Mesendoderm (in vitro differentiated cells): ENCODE results near the gene HCRTR2.
"Not testable (repeated sequence)": the region's sequence is repeated elsewhere in the genome, so short reads cannot be mapped to it uniquely, and the experiment has no call there.

Experiments used
- DNase-seq: peaks from one replicate; pipeline ENCODE4 v3.0.0; 2013
- H2AK5ac ChIP-seq: 2 replicates; pipeline ENCODE4 v1.6.1; 2013; ENCODE audit warnings: low read length, inconsistent platforms
- H2BK120ac ChIP-seq: 2 replicates; pipeline ENCODE4 v1.6.1; 2013; ENCODE audit warnings: low read depth, mild to moderate bottlenecking, low read length, moderate library complexity, mixed read lengths
- H2BK15ac ChIP-seq: replicated peaks from 2 replicates; pipeline ENCODE4 v1.6.1; 2013; ENCODE audit warnings: low read depth, mild to moderate bottlenecking, moderate library complexity
- H2BK5ac ChIP-seq: 2 replicates; pipeline ENCODE4 v1.6.1; 2013; ENCODE audit warnings: low read length, inconsistent platforms
- H3K18ac ChIP-seq: 2 replicates; pipeline ENCODE4 v1.6.1; 2013; ENCODE audit warnings: mild to moderate bottlenecking, low read length, mixed read lengths
- H3K23ac ChIP-seq: one replicate; pipeline ENCODE4 v1.6.1; 2013; ENCODE audit warnings: low read length
- H3K27ac ChIP-seq: 2 replicates; pipeline ENCODE4 v1.5.1; 2013; ENCODE audit warnings: low read depth, mild to moderate bottlenecking, inconsistent platforms, low read length, moderate library complexity
- H3K27me3 ChIP-seq: 2 replicates; pipeline ENCODE4 v1.6.1; 2013; ENCODE audit warnings: low read length, control low read depth, mild to moderate bottlenecking, inconsistent platforms; ENCODE audit not compliant: insufficient read depth, poor library complexity
- H3K36me3 ChIP-seq: 2 replicates; pipeline ENCODE4 v1.6.1; 2013; ENCODE audit warnings: low read length, inconsistent platforms; ENCODE audit not compliant: control insufficient read depth, insufficient read depth
- H3K4ac ChIP-seq: one replicate; pipeline ENCODE4 v1.6.1; 2013; ENCODE audit warnings: low read depth, mild to moderate bottlenecking, low read length, moderate library complexity
- H3K4me1 ChIP-seq: 2 replicates; pipeline ENCODE4 v1.6.1; 2013; ENCODE audit warnings: low read depth, low read length, inconsistent platforms; ENCODE audit not compliant: control insufficient read depth
- H3K4me2 ChIP-seq: 2 replicates; pipeline ENCODE4 v1.6.1; 2013; ENCODE audit warnings: low read length
- H3K4me3 ChIP-seq: 2 replicates; pipeline ENCODE4 v1.5.1; 2013; ENCODE audit warnings: mild to moderate bottlenecking, low read length
- H3K56ac ChIP-seq: one replicate; pipeline ENCODE4 v1.6.1; 2013; ENCODE audit warnings: low read length
- H3K79me1 ChIP-seq: 2 replicates; pipeline ENCODE4 v1.6.1; 2013; ENCODE audit warnings: low read length, inconsistent platforms
- H3K79me2 ChIP-seq: 2 replicates; pipeline ENCODE4 v1.6.1; 2013; ENCODE audit warnings: mild to moderate bottlenecking, low read length; ENCODE audit not compliant: control insufficient read depth, insufficient read depth
- H3K9ac ChIP-seq: 2 replicates; pipeline ENCODE4 v1.6.1; 2013; ENCODE audit warnings: low read length, inconsistent platforms
- H4K5ac ChIP-seq: one replicate; pipeline ENCODE4 v1.6.1; 2013; ENCODE audit warnings: low read length
- H4K8ac ChIP-seq: one replicate; pipeline ENCODE4 v1.6.1; 2013; ENCODE audit warnings: low read depth, mild to moderate bottlenecking, control low read depth, low read length, moderate library complexity
- WGBS: extraction: QIAGEN DNeasy Blood & Tissue Kit; methylation state at CpG from one replicate; pipeline ENCODE4 v1.1.7; 2013; ENCODE audit warnings: low lambda C conversion rate, missing lambda C conversion rate; ENCODE audit not compliant: insufficient coverage; ENCODE audit errors: extremely low coverage; 5-methylcytosine and 5-hydroxymethylcytosine counted together

Gene HCRTR2

GRCh38 chr6:55141611-55142010 lies 32.7 kb upstream of the HCRTR2 start:
- Histone ChIP-seq H3K23ac (no peak overlapping the region), H3K79me2 (no peaks in the 10 kb centered on the region), H3K4ac (no peak overlapping the region), H3K4me1 (no peaks in the 10 kb centered on the region), H3K4me3 (no peak overlapping the region), H3K27me3 (no peaks in the 10 kb centered on the region), H3K4me2 (no peak overlapping the region), H2AK5ac (no peak overlapping the region), H3K18ac (no peak overlapping the region), H4K5ac (no peak overlapping the region), H2BK15ac (no peak overlapping the region), H2BK120ac (no peak overlapping the region), H3K9ac (no peak overlapping the region), H2BK5ac (no peak overlapping the region), H4K8ac (no peak overlapping the region), H3K36me3 (no peaks in the 10 kb centered on the region), H3K27ac (no peak overlapping the region), H3K56ac (no peak overlapping the region), H3K79me1 (no peaks in the 10 kb centered on the region)
- no peak for DNase-seq

GRCh38 chr6:55142610-55143009 lies 31.7 kb upstream of the HCRTR2 start:
- Histone ChIP-seq H2BK120ac (no peak overlapping the region), H3K4me2 (no peak overlapping the region), H2BK15ac (no peak overlapping the region), H4K8ac (no peak overlapping the region), H4K5ac (no peak overlapping the region), H3K4me1 (no peaks in the 10 kb centered on the region), H3K79me1 (no peaks in the 10 kb centered on the region), H3K23ac (no peak overlapping the region), H3K79me2 (no peaks in the 10 kb centered on the region), H3K36me3 (no peaks in the 10 kb centered on the region), H3K9ac (no peak overlapping the region), H2AK5ac (no peak overlapping the region), H3K18ac (no peak overlapping the region), H3K27me3 (no peaks in the 10 kb centered on the region), H2BK5ac (no peak overlapping the region), H3K4me3 (no peak overlapping the region), H3K27ac (no peak overlapping the region), H3K56ac (no peak overlapping the region), H3K4ac (no peak overlapping the region)
- DNase-seq, result no peak
- no CpG with 5 or more reads among the region's 2 CpGs for WGBS

- Histone ChIP-seq H3K36me3 (no peaks in the 10 kb centered on the region), H2AK5ac (no peak overlapping the region), H4K5ac (no peak overlapping the region), H3K4me1 (no peaks in the 10 kb centered on the region), H3K27me3 (no peaks in the 10 kb centered on the region), H3K9ac (no peak overlapping the region), H3K23ac (no peak overlapping the region), H2BK120ac (no peak overlapping the region), H3K56ac (no peak overlapping the region), H2BK15ac (no peak overlapping the region), H2BK5ac (no peak overlapping the region), H3K4me3 (no peak overlapping the region), H3K4ac (no peak overlapping the region), H4K8ac (no peak overlapping the region), H3K79me1 (no peaks in the 10 kb centered on the region), H3K4me2 (no peak overlapping the region), H3K27ac (no peak overlapping the region), H3K79me2 (no peaks in the 10 kb centered on the region), H3K18ac (no peak overlapping the region)
- DNase-seq, result no peak
- no CpG with 5 or more reads among the region's 1 CpG for WGBS
These were observed 21.0 kb upstream of the HCRTR2 start for GRCh38 chr6:55153284-55153683.

GRCh38 chr6:55158784-55159183 lies 15.5 kb upstream of the HCRTR2 start:
- not testable (repeated sequence) for H3K4me3 ChIP-seq, H3K56ac ChIP-seq, H3K18ac ChIP-seq, H3K4me1 ChIP-seq, H3K4me2 ChIP-seq, H4K5ac ChIP-seq, H2AK5ac ChIP-seq, H2BK15ac ChIP-seq, H3K79me1 ChIP-seq, H3K36me3 ChIP-seq, H2BK120ac ChIP-seq, H3K23ac ChIP-seq, H3K27me3 ChIP-seq, DNase-seq, H3K27ac ChIP-seq, H4K8ac ChIP-seq, H3K79me2 ChIP-seq, H2BK5ac ChIP-seq, H3K4ac ChIP-seq, H3K9ac ChIP-seq
- WGBS, result no CpG with 5 or more reads among the region's 9 CpGs

GRCh38 chr6:55167860-55168259 lies 6.5 kb upstream of the HCRTR2 start:
- H3K23ac ChIP-seq, result no peak overlapping the region
- H3K18ac ChIP-seq, result no peak overlapping the region
- H3K27ac ChIP-seq, result no peak overlapping the region
- no peak overlapping the region for H2BK120ac ChIP-seq
- no peaks in the 10 kb centered on the region for H3K79me2 ChIP-seq
- H3K4ac ChIP-seq, result no peak overlapping the region
- H3K4me1 ChIP-seq, result no peaks in the 10 kb centered on the region
- WGBS, result no CpG with 5 or more reads among the region's 1 CpG
- H3K27me3 ChIP-seq, result no peaks in the 10 kb centered on the region
- H2AK5ac ChIP-seq, result no peak overlapping the region
- no peaks in the 10 kb centered on the region for H3K36me3 ChIP-seq
- no peak for DNase-seq
- H2BK15ac ChIP-seq, result no peak overlapping the region
- no peaks in the 10 kb centered on the region for H3K79me1 ChIP-seq
- no peak overlapping the region for H3K56ac ChIP-seq
- no peak overlapping the region for H2BK5ac ChIP-seq
- H4K5ac ChIP-seq, result no peak overlapping the region
- no peak overlapping the region for H4K8ac ChIP-seq
- H3K4me3 ChIP-seq, result no peak overlapping the region
- no peak overlapping the region for H3K9ac ChIP-seq
- no peak overlapping the region for H3K4me2 ChIP-seq

- peak; percentile 35 for DNase-seq
These were observed 1.0 kb downstream of the HCRTR2 start for GRCh38 chr6:55175078-55176049.

More at GRCh38 chr6:55175078-55176049, 1.0 kb downstream of the HCRTR2 start:
- Histone ChIP-seq H2BK120ac (no peak overlapping the region), H2BK5ac (no peak overlapping the region), H3K23ac (no peak overlapping the region), H3K9ac (no peak overlapping the region), H4K8ac (no peak overlapping the region), H3K79me2 (no peaks in the 10 kb centered on the region), H3K4me2 (peak overlapping the region; percentile 97), H3K4me1 (peaks cover 2% of the 10 kb centered on the region), H3K18ac (no peak overlapping the region), H3K4ac (no peak overlapping the region), H3K27ac (no peak overlapping the region), H3K27me3 (no peaks in the 10 kb centered on the region), H3K56ac (no peak overlapping the region), H3K36me3 (no peaks in the 10 kb centered on the region), H2BK15ac (no peak overlapping the region), H2AK5ac (no peak overlapping the region), H3K4me3 (peak overlapping the region; percentile 3), H4K5ac (no peak overlapping the region), H3K79me1 (no peaks in the 10 kb centered on the region)
- WGBS, result no CpG with 5 or more reads among the region's 11 CpGs
